GM10248 (cell line): ENCODE data around the gene PRKG1.

Source experiments
- CTCF ChIA-PET: fragments of 300-600 bp; sonication (Branson Sonifier 250); formaldehyde crosslinking; extraction: SDS; loops from one replicate; lab custom pipeline; 2021; ENCODE audit warnings: antibody characterized with exemption; lab: Yijun Ruan, JAX
- POLR2A ChIA-PET: fragments of 350-650 bp; sonication (Branson Sonifier 250); formaldehyde crosslinking; extraction: SDS; loops from one replicate; lab custom pipeline; 2020; ENCODE audit warnings: antibody characterized with exemption; lab: Yijun Ruan, JAX
- DNase-seq: peaks from one replicate; pipeline ENCODE4 v3.0.0; 2012; ENCODE audit errors: extremely low spot score
- CTCF ChIP-seq: IDR thresholded peaks from 2 replicates; pipeline ENCODE4 v1.5.1; 2012; ENCODE audit warnings: mild to moderate bottlenecking, low read depth; ENCODE audit errors: extremely low read depth, missing control alignments, control extremely low read depth

PRKG1 gene

GRCh38 chr10:51733057-51733456 is 658.8 kb downstream of the PRKG1 start:
- no peak for DNase-seq
- TF ChIP-seq CTCF = no peak
- CTCF ChIA-PET = no interaction called here
- POLR2A ChIA-PET = no interaction called here

- DNase-seq = no peak
- CTCF ChIA-PET = no interaction called here
- no peak for TF ChIP-seq CTCF
- POLR2A ChIA-PET = no interaction called here
These were observed 668.9 kb downstream of the PRKG1 start for GRCh38 chr10:51743146-51743545.

GRCh38 chr10:51744235-51745000 is 670.1 kb downstream of the PRKG1 start:
- TF ChIP-seq CTCF = no peak
- POLR2A ChIA-PET = no interaction called here
- DNase-seq = no peak
- CTCF ChIA-PET = no interaction called here

GRCh38 chr10:51745397-51745796 is 671.1 kb downstream of the PRKG1 start:
- CTCF ChIA-PET = no interaction called here
- POLR2A ChIA-PET = no interaction called here

GRCh38 chr10:51747216-51747615 is 672.9 kb downstream of the PRKG1 start:
- TF ChIP-seq CTCF = no peak
- DNase-seq = no peak
- POLR2A ChIA-PET = no interaction called here
- CTCF ChIA-PET = no interaction called here

More at GRCh38 chr10:51745397-51745796, 671.1 kb downstream of the PRKG1 start:
- TF ChIP-seq CTCF = no peak
- no peak for DNase-seq

GRCh38 chr10:51748959-51749358 is 674.7 kb downstream of the PRKG1 start:
- ChIA-PET POLR2A (no interaction called here), CTCF (no interaction called here)
- no peak for DNase-seq
- no peak for TF ChIP-seq CTCF
